Karpas-422 (cell line): ENCODE measurements around the gene GFPT1. TPM values are rescaled to one million over a fixed set of nuclear protein-coding genes. Genes with fewer than 3 reads are reported as not detected.

ENCODE experiments used
- DNase-seq: peaks from one replicate; pipeline ENCODE4 v3.0.0-alpha.2; 2015
- H2AFZ ChIP-seq: fragments of 200-600 bp; sonication (generic); 2 replicates; pipeline ENCODE4 v1.6.1; 2014; ENCODE audit warnings: antibody characterized with exemption, low read length, mixed read lengths
- H3K27ac ChIP-seq: fragments of 200-600 bp; sonication (generic); 2 replicates; pipeline ENCODE4 v1.5.1; 2014; ENCODE audit warnings: mild to moderate bottlenecking, low read length, moderate library complexity
- H3K27me3 ChIP-seq: fragments of 200-600 bp; sonication (generic); 2 replicates; pipeline ENCODE4 v1.6.1; 2014; ENCODE audit warnings: low read length, mixed read lengths
- H3K36me3 ChIP-seq: fragments of 200-600 bp; sonication (generic); 2 replicates; pipeline ENCODE4 v1.6.1; 2014; ENCODE audit warnings: low read length, mixed read lengths; ENCODE audit not compliant: insufficient read depth
- H3K4me1 ChIP-seq: fragments of 200-600 bp; sonication (generic); 2 replicates; pipeline ENCODE4 v1.6.1; 2014; ENCODE audit warnings: mild to moderate bottlenecking, low read length, mixed read lengths
- H3K4me2 ChIP-seq: fragments of 200-600 bp; sonication (generic); 2 replicates; pipeline ENCODE4 v1.6.1; 2014; ENCODE audit warnings: low read length, low read depth, mild to moderate bottlenecking; ENCODE audit not compliant: poor library complexity, severe bottlenecking
- H3K4me3 ChIP-seq: fragments of 200-600 bp; sonication (generic); 2 replicates; pipeline ENCODE4 v1.5.1; 2014; ENCODE audit warnings: mild to moderate bottlenecking, antibody characterized with exemption, low read length, mixed read lengths
- H3K79me2 ChIP-seq: fragments of 200-600 bp; sonication (generic); 2 replicates; pipeline ENCODE4 v1.6.1; 2014; ENCODE audit warnings: mild to moderate bottlenecking, low read length, mixed read lengths
- H3K9ac ChIP-seq: fragments of 200-600 bp; sonication (generic); 2 replicates; pipeline ENCODE4 v1.6.0; 2014; ENCODE audit warnings: low read length
- H3K9me2 ChIP-seq: fragments of 200-600 bp; sonication (generic), shearing (Covaris generic); replicated peaks from 2 replicates; pipeline ENCODE4 v1.6.0; 2014; ENCODE audit warnings: mild to moderate bottlenecking, low read length, moderate library complexity; ENCODE audit not compliant: insufficient read depth
- H3K9me3 ChIP-seq: fragments of 300-700, 200-600 bp; sonication (generic); 2 replicates; pipeline ENCODE4 v1.6.1; 2014; ENCODE audit warnings: low read length, mixed read lengths
- H4K20me1 ChIP-seq: fragments of 200-600 bp; sonication (generic); 2 replicates; pipeline ENCODE4 v1.6.1; 2014; ENCODE audit warnings: mild to moderate bottlenecking, antibody characterized with exemption, low read length, low read depth; ENCODE audit not compliant: insufficient read depth
- total RNA-seq: library from RNA; depleted of rRNA; stranded (reverse); fragments of >200 nt; shearing (Covaris generic); gene quantifications from 2 replicates; pipeline ENCODE4 v1.2.3, GENCODE V29; 2014; ENCODE audit warnings: low replicate concordance

GFPT1 gene
- total RNA-seq, 1 experiment from 2014 or later, result 24.4 TPM

DNA sequence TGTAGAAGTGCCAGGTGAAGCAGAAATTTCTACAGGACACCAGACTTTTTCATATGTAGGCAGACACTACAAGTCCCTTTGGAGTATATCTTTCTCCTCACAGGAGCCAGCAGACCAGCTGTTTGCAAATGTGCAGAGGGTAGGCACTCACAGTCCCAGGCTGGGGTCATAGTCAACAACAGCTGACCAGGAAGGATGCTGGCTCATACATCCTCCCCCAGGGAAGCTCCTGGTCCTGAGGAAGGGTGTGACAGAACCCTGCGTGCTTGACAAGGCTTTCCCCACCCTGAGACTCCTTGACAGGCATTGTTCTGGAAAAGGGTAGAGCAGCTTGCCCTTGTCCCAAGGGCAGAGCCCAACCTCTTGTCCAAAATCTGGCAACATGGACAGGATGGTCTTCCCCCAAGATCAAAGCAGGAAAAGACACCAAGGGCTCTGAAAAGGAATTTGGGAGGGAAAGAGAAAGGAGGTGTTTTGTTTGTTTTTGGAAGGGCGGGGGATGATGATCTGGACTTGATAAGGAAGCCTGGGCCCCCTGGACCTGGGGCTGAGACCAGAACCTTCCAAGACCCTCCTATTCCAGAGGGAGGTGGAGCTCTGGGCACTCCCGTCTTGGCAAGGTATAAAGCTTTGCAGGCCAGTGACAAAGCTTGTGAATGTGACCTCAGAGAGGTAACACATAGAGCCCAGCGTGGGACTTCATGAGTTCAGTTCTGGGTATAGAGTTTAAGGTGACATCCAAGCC is 87.1 kb downstream of the GFPT1 start:
- Histone ChIP-seq H3K9me2 (no peaks in the 10 kb centered on the region), H2AFZ (no peak overlapping the region), H3K79me2 (no peaks in the 10 kb centered on the region), H3K27ac (no peak overlapping the region), H3K36me3 (no peaks in the 10 kb centered on the region), H3K27me3 (no peaks in the 10 kb centered on the region), H3K9me3 (no peaks in the 10 kb centered on the region), H4K20me1 (no peaks in the 10 kb centered on the region), H3K4me1 (no peaks in the 10 kb centered on the region), H3K4me2 (no peak overlapping the region), H3K4me3 (no peak overlapping the region), H3K9ac (no peak overlapping the region)
- no peak for DNase-seq

DNA sequence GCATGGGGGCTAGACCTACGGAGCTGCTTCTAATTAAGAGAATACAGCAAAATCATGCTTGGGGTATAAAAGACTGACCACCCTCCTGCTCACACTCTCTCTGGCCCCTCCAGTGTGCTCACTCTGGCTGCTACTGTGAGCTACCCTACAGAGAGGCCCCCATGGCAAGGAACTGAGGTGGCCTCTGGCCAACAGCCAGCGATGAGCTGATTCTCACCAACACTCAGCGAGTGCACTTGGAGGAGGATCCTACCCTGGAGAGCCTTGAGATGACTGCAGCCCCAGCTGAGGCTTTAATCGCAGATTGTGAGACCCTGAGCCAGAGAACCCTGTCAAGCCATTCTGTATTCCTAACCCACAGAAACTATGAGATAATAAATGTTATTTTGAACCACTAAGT is 88.2 kb downstream of the GFPT1 start:
- H3K36me3 ChIP-seq, result no peaks in the 10 kb centered on the region
- no peak for DNase-seq
- no peaks in the 10 kb centered on the region for H4K20me1 ChIP-seq
- no peaks in the 10 kb centered on the region for H3K79me2 ChIP-seq
- H2AFZ ChIP-seq, result no peak overlapping the region
- H3K9ac ChIP-seq, result no peak overlapping the region
- H3K27me3 ChIP-seq, result no peaks in the 10 kb centered on the region
- no peak overlapping the region for H3K27ac ChIP-seq
- no peaks in the 10 kb centered on the region for H3K4me1 ChIP-seq
- H3K9me2 ChIP-seq, result no peaks in the 10 kb centered on the region
- H3K4me3 ChIP-seq, result no peak overlapping the region
- H3K9me3 ChIP-seq, result no peaks in the 10 kb centered on the region
- no peak overlapping the region for H3K4me2 ChIP-seq

DNA sequence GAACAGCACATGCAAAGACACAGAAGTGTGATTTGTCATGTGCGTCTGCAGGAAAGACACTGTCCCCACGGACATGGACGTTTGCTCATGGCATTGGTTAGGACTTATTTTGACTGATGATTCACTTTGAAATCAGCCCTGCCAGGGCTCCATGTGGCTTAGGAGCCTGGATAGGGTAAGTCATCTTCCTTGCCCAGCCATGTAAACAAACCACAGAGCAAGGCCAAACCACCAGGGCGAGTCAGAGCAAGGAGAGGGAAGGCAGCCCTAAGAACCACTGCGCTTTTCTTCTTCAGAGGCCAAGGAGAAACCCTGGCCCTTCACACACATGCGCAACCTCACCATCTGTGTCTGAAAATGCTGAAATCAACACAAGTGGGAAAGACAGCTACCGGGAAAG is 88.8 kb downstream of the GFPT1 start:
- no peak for DNase-seq
- Histone ChIP-seq H3K4me2 (no peak overlapping the region), H3K4me3 (no peak overlapping the region), H2AFZ (no peak overlapping the region), H3K79me2 (no peaks in the 10 kb centered on the region), H3K36me3 (no peaks in the 10 kb centered on the region), H3K4me1 (no peaks in the 10 kb centered on the region), H3K27me3 (no peaks in the 10 kb centered on the region), H3K9me2 (no peaks in the 10 kb centered on the region), H3K9ac (no peak overlapping the region), H3K27ac (no peak overlapping the region), H4K20me1 (no peaks in the 10 kb centered on the region), H3K9me3 (no peaks in the 10 kb centered on the region)

DNA sequence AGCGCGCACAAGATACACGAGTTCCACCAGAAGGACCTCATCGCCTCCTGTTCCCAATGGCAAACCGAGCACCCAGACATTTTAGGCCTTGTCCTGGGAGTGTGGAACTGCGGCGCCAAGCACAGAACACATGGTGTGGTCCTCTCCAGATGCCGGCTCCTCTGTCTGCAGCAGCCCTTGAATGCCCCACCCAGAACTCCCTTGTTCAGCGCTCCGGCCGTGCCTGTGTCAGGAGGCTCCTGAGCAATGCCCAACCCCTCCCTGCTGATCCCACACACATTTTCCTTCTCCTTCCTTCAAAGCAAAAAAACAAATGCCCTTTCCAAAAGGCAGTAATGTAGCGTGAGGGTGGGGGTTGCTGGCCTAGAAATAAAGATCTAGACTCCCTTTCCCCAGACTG is 89.8 kb downstream of the GFPT1 start:
- Histone ChIP-seq H3K4me1 (no peaks in the 10 kb centered on the region), H3K27me3 (no peaks in the 10 kb centered on the region), H3K4me2 (no peak overlapping the region), H3K4me3 (no peak overlapping the region), H4K20me1 (no peaks in the 10 kb centered on the region), H3K79me2 (no peaks in the 10 kb centered on the region), H3K36me3 (no peaks in the 10 kb centered on the region), H3K27ac (no peak overlapping the region), H3K9me3 (no peaks in the 10 kb centered on the region), H2AFZ (no peak overlapping the region), H3K9ac (no peak overlapping the region), H3K9me2 (no peaks in the 10 kb centered on the region)
- DNase-seq, result no peak

DNA sequence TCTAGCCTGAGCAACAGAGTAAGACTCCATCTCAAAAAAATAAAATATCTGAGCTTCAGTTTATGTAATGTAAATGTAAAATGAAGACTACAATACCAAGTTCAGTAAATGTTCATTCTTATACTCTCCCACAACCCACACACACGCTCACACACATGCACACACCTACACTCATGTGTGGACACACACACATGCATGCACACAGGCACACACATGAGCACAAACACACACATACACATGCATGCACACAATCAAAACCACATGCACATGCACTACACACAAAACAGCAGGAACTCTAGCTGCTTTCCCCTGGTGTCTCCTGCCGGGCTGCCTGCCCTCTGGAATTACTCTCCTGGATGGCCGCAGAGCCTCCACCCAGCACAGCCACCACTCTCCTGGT is 90.6 kb downstream of the GFPT1 start:
- no peaks in the 10 kb centered on the region for H3K9me3 ChIP-seq
- no peaks in the 10 kb centered on the region for H4K20me1 ChIP-seq
- no peak overlapping the region for H3K4me3 ChIP-seq
- H3K79me2 ChIP-seq, result no peaks in the 10 kb centered on the region
- DNase-seq, result no peak
- H3K27me3 ChIP-seq, result no peaks in the 10 kb centered on the region
- H3K36me3 ChIP-seq, result no peaks in the 10 kb centered on the region
- no peak overlapping the region for H3K27ac ChIP-seq
- H3K9me2 ChIP-seq, result no peaks in the 10 kb centered on the region
- H3K9ac ChIP-seq, result no peak overlapping the region
- H3K4me1 ChIP-seq, result no peaks in the 10 kb centered on the region
- no peak overlapping the region for H2AFZ ChIP-seq
- no peak overlapping the region for H3K4me2 ChIP-seq

DNA sequence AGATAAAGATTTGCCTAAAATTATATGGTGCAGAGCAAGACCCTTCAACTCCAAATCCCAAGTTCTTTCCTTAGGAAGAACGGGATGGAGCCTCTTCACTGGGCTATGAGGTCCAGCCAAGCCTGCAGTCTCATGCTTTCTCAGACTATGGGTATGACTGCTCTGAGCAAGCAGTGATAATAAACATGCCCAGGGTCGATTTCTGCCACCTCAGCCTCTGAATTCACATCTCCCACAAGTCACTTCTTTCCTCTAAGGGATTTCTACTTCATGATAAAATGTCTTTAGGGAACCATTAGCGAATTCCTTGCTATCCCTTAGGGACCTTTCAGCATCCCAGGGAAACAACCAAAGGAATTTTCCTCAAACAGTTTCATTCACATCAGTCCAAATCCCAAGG is 94.8 kb downstream of the GFPT1 start:
- Histone ChIP-seq H3K27ac (no peak overlapping the region), H3K79me2 (no peaks in the 10 kb centered on the region), H3K4me3 (no peak overlapping the region), H4K20me1 (no peaks in the 10 kb centered on the region), H3K9ac (no peak overlapping the region), H3K4me2 (no peak overlapping the region), H3K27me3 (no peaks in the 10 kb centered on the region), H3K36me3 (no peaks in the 10 kb centered on the region), H2AFZ (no peak overlapping the region), H3K9me2 (no peaks in the 10 kb centered on the region), H3K4me1 (no peaks in the 10 kb centered on the region), H3K9me3 (no peaks in the 10 kb centered on the region)
- DNase-seq, result no peak

DNA sequence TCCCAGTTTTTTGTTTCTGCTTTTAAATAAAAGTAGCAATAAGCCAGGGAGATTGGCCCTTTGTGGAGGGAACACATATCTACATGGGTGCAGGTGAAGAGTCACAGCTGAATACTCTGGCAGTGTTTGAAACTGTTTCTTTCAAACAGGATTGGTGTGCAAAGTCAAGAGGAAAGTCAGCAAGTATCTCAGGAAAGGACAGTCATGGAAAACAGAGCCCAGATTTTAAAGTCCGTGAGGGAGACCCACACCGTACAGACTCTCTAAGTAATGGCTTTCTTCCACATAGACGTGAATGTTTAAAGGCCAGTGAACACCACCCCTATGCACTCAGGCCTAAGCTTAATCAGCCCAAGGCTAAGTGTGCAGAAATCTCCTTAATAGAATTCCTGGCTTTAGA is 95.3 kb downstream of the GFPT1 start:
- Histone ChIP-seq H3K27ac (no peak overlapping the region), H3K27me3 (no peaks in the 10 kb centered on the region), H3K4me3 (no peak overlapping the region), H3K4me1 (no peaks in the 10 kb centered on the region), H3K4me2 (no peak overlapping the region), H3K79me2 (no peaks in the 10 kb centered on the region), H4K20me1 (no peaks in the 10 kb centered on the region), H3K9ac (no peak overlapping the region), H2AFZ (no peak overlapping the region), H3K9me3 (no peaks in the 10 kb centered on the region), H3K9me2 (no peaks in the 10 kb centered on the region), H3K36me3 (no peaks in the 10 kb centered on the region)
- no peak for DNase-seq

DNA sequence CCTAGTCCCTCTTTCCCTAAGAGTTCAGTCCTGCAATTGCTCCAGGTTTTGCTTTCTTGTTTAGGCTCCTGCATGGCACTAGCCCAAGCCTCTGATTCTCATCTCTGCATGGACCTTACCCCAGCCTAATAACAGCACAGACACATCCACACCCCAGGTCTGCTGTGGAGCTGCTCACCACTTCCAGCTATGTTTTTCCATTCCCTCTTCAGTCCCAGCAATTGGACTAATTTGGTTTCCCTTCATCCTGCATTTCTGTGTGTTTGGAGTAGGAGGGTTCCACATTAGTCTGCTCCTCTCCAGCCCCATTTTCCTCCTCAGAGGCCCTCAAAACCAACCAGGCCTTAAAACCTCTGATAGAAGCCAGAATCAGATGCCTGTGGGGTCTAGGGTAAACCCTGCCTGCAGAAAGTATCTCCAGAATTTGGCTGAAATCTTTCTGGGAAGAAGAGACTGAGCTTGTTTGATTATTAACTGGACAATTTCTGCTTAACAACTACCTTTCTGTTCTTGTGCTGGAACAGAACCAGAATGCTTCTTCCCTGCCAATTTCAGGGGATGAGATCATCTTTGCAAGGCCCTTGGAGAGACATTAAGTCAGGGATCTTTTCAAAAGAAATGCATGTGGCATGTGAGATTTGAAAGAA is 95.9 kb downstream of the GFPT1 start:
- no peaks in the 10 kb centered on the region for H3K27me3 ChIP-seq
- no peak overlapping the region for H3K4me3 ChIP-seq
- no peak overlapping the region for H2AFZ ChIP-seq
- no peaks in the 10 kb centered on the region for H3K79me2 ChIP-seq
- H3K9ac ChIP-seq, result no peak overlapping the region
- no peaks in the 10 kb centered on the region for H3K9me3 ChIP-seq
- no peaks in the 10 kb centered on the region for H3K36me3 ChIP-seq
- no peaks in the 10 kb centered on the region for H4K20me1 ChIP-seq
- H3K9me2 ChIP-seq, result no peaks in the 10 kb centered on the region
- no peak for DNase-seq
- H3K4me2 ChIP-seq, result no peak overlapping the region
- no peak overlapping the region for H3K27ac ChIP-seq
- H3K4me1 ChIP-seq, result no peaks in the 10 kb centered on the region
